ENCODE measurements around the gene NECTIN4. TPM values are rescaled to one million over a fixed set of nuclear protein-coding genes. Genes with fewer than 3 reads are reported as not detected.

The NECTIN4 gene
- total RNA-seq (2022; extraction: Qiagen RNA extraction) = 1.6 to 1.9 TPM (median 1.8 TPM) in 5 replicates

DNA sequence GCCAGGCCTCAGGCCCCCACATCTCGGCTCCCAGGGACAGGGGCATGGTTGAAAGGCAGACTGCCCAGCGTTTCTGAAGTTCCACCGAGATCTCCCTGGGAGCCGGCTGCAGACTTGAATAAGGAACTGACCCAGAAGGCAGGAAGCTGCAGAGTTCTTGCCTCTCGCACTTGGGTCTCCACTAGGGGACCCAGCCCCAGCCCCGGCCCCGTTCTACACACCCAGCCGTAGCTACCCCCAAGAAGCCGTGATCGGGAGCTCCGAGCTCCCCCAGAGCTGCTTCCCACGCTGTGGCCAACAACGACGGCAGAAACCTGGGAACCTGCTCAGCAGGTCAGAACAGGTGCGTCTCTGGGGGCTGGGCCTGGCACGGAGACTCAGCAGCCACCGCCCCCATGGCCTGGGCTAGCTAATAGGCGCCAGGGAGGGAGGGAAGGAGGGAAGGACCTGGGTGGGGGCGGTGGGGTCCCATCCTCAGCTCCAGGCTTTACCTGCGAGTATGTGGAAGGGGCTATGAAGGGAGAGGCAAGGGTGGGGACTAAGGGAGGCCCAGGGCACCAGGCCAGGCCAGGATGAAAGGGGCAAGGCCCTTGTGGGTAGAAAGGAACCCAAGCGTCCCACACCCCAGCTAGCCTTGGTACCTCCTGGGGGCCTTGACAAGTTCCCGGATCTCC lies at the start of gene NECTIN4:
TSS of gene NECTIN4 (minus strand) at position 308 of the 674 bp plus-strand sequence. CDS start at position 46, 262 bp downstream.

DNA sequence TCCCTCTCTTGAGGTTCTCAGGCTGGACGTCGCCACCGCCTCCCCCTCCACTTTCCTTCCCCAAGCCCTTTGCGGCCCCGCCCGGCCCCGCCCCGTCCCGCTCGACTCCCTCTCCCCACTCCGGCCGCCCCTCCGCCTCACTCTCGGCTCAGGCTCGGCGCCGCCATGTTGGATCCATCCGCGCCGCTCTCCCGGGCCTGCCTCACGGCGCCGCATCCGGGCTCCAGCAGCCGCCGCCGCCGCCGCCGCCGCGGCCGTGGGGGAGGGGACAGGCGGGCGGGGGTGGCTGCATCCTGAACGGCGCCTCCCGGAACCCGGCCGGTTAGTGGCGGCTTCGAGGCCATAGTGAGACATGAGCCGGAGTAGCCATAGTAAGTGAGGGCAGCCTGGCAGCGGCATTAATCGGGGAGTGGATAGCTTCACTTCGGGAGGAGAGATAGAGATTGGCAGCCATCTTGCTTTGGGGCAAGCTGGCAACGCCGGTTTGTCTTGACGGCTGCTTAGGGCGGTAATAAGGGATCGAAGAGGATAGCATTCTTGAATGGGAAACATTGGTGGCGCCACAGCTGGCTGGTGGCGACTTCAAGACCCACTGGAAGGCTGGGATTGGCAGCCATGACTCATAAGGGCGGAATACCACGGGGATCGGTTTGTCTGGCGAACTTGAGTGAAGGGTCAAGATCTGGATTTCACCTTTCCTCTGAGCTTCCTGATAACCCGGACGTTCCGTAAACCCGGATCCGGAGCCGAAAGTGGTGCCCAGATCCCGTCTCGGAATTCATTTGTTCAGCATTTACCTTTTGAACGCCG lies 43.3 kb upstream of the NECTIN4 start, which contains the start of gene DEDD:
TSS of gene DEDD (minus strand) at position 258 of the 810 bp plus-strand sequence. CDS start 8,205 bp downstream, outside the sequence.

DNA sequence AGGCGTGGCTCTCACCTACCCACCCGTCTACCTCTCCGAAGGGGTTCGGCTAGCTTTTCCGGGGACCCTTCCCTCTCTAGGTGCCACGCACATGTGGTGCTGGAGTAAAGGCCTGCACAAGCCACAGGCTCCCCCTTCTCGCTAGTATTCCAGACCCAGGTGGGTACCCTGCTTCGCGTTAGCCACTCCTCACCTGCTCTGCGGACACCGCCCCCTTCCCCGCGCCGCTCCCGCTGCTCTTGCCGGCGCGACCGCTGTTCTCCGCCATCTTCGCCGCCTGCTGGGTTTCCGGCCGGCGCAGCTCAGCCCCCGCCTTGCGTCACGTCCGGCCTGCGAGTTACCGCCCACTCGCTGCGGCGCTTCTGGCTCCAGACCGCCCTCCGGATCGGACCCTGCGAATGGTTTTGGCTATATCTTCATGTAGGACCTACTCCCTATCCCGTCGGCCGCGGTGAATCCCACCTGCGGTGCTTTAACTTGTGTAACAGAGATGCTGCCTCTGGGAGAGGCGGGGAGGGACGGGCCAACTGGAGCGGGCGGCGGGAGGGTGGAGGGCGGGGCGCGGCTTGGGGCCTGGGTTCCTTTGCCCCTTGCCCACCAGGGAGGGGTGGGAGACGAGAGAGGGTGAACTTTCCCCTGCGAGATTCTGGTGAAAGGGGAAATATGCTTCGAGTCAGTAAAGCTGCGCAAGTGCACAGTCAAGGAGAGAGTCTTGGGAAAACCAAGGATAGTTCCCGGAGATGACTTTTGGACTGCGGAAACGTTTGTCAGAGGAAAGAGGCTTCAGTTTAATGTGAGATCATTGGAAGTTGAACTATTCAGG lies 28.6 kb upstream of the NECTIN4 start, which contains the start of the genes NIT1 and PFDN2:
TSS of gene NIT1 (plus strand) at position 347 of the 823 bp plus-strand sequence. CDS start at position 419, 72 bp downstream.
TSS of gene PFDN2 (minus strand) at position 279 of the 823 bp plus-strand sequence. CDS start at position 268, 11 bp downstream.

GRCh38 chr1:161098210-161099068 lies 9.1 kb upstream of the NECTIN4 start, which contains the start of gene KLHDC9:
Gene KLHDC9, plus strand, starts transcription at chr1:161098361. Its CDS starts 175 bp downstream, at chr1:161098536.

DNA sequence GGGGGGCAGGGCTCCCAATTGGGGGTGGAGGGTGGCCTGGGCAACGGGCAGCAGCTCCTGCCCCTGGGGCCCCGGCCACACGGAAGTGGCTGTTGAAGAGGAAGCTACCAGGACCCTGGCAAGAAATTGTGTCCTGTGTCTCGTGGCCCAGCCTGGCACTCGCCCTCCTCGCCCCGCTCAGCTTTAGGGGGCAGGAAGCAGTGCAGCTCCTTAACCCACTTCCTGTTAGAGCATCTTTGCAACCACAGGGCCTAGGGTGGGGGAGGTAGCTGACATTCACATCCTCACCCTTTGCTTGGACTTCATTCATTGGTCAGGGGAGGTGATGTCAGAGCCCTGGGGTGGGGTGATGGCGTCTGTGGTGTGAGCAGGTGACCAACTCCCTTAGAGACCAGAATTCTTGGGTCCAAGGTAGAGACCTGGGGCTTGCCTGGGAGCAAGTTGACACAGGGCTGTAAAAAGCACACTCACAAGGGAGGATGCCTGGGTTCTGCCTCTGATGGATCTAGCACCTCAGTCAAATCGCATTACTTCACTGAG lies 19.6 kb downstream of the NECTIN4 start, which contains the start of gene ARHGAP30:
TSS of gene ARHGAP30 (minus strand) at position 161 of the 540 bp plus-strand sequence. CDS start 267 bp downstream, outside the sequence.

DNA sequence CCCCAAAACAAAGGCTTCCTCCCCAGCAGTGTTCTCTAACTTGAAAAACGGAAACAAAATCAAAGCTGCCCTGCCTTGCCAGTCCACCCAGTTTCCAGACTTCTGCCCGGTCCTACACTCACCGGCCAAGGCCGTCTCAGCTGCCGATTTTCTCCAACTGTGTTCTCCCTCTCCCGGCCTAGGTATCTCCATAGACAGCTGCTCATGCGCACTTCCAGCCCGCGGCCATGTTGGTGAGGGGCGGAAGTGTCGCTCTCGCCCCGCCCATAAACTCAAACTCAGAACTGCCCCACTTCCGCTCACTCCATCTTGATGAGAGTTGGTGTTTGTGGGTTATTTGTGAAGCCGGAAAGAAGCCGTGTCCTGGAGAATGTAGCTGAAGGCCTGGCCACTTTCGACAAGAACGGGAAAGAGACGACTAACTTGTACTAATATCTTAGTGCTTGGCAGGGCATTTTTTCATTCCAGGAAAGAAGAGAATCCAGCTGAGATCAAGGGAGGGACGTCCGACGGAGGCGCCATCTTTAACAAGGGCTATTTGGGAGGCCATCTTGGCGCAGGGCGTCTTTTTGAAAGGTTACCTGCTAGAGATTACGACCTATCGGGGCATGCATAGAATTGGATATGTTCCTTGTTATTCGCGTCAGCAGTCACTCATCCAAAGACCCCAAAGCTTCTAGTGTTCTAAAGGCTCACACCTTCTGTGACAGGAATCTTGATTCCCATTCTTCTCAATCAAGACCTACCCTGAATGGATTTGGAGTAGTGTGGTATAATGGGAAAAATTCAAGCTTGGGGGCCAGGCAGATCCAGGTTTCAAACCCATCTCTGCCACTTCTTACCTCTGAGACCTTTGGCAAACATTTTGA lies 43.4 kb downstream of the NECTIN4 start, which contains the start of gene USF1:
TSS of gene USF1 (minus strand) at position 242 of the 869 bp plus-strand sequence. CDS start 2,702 bp downstream, outside the sequence.

DNA sequence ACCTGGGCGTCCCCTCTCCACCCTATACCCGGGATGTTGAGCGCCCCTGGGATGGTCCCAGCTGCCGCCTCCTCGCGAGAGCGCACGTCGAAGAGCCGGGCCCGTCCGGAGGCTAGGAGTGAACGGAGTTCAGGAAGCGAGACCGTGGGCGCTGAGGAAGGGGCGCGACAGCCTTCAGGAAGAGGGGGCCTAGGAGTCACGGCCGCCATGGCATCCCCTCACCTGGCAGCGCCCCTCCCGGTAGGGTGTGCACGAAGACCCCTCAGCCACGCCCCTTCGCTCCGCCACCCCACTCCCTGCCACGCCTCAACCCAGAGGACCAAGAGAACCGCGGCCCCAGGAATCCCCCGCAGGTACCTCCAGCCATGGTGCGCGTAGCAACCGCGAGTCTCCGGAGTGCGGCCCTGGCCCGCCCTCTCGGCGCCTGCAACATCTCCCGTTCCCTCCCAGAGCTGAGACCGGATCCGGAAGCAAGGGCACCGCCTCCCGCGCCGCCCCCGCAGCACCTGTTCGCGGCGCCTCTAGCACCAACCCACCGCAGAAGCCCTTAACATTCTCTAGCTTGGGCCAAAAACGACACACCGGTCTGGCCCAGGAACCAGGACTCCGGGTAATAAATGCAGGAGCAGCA lies 50.7 kb downstream of the NECTIN4 start, which contains the start of gene TSTD1:
TSS of gene TSTD1 (minus strand) at position 442 of the 631 bp plus-strand sequence. CDS start at position 367, 75 bp downstream.

Other genes with a start within 250 kb of the NECTIN4 start
- gene CD244, start 226.7 kb downstream of the NECTIN4 start, total RNA-seq (2022; extraction: Qiagen RNA extraction) = not detected in 5 replicates
- gene ITLN1, start 204.4 kb downstream of the NECTIN4 start, total RNA-seq (2022; extraction: Qiagen RNA extraction) = not detected in 5 replicates
- gene ITLN2, start 134.7 kb downstream of the NECTIN4 start, total RNA-seq (2022; extraction: Qiagen RNA extraction) = 0.64 to 0.98 TPM (median 0.83 TPM) in 5 replicates
- gene F11R, start 68.4 kb downstream of the NECTIN4 start, total RNA-seq (2022; extraction: Qiagen RNA extraction) = 48.2 to 73.2 TPM (median 62.9 TPM) in 5 replicates
- 0.15 to 0.48 TPM (median 0.26 TPM) in 3 of 5 replicates, not detected in the others for gene TSTD1, start 50.6 kb downstream of the NECTIN4 start, total RNA-seq (2022; extraction: Qiagen RNA extraction)
- 42.5 to 51.3 TPM (median 49.0 TPM) in 5 replicates for gene USF1, start 43.6 kb downstream of the NECTIN4 start, total RNA-seq (2022; extraction: Qiagen RNA extraction)
- gene ARHGAP30, start 19.7 kb downstream of the NECTIN4 start, total RNA-seq (2022; extraction: Qiagen RNA extraction) = 0.07 to 0.09 TPM (median 0.07 TPM) in 5 replicates
- gene KLHDC9, start 8.8 kb upstream of the NECTIN4 start, total RNA-seq (2022; extraction: Qiagen RNA extraction) = 1.8 to 2.1 TPM (median 1.8 TPM) in 5 replicates
- gene PFDN2, start 28.5 kb upstream of the NECTIN4 start, total RNA-seq (2022; extraction: Qiagen RNA extraction) = 98.5 to 110 TPM (median 106 TPM) in 5 replicates
- 25.8 to 32.2 TPM (median 31.0 TPM) in 5 replicates for gene NIT1, start 28.5 kb upstream of the NECTIN4 start, total RNA-seq (2022; extraction: Qiagen RNA extraction)
- 30.9 to 35.3 TPM (median 31.4 TPM) in 5 replicates for gene DEDD, start 43.1 kb upstream of the NECTIN4 start, total RNA-seq (2022; extraction: Qiagen RNA extraction)
- 87.5 to 144 TPM (median 90.2 TPM) in 5 replicates for gene UFC1, start 64.4 kb upstream of the NECTIN4 start, total RNA-seq (2022; extraction: Qiagen RNA extraction)
- 15.8 to 24.1 TPM (median 22.5 TPM) in 5 replicates for gene USP21, start 69.9 kb upstream of the NECTIN4 start, total RNA-seq (2022; extraction: Qiagen RNA extraction)
- gene PPOX, start 76.9 kb upstream of the NECTIN4 start, total RNA-seq (2022; extraction: Qiagen RNA extraction) = 12.2 to 15.7 TPM (median 15.2 TPM) in 5 replicates
- 20.3 to 25.7 TPM (median 24.3 TPM) in 5 replicates for gene B4GALT3, start 87.9 kb upstream of the NECTIN4 start, total RNA-seq (2022; extraction: Qiagen RNA extraction)
- 0.01 to 0.02 TPM (median 0.01 TPM) in 4 of 5 replicates, not detected in the other for gene ADAMTS4, start 109.5 kb upstream of the NECTIN4 start, total RNA-seq (2022; extraction: Qiagen RNA extraction)
- 78.6 to 115 TPM (median 82.0 TPM) in 5 replicates for gene NDUFS2, start 112.8 kb upstream of the NECTIN4 start, total RNA-seq (2022; extraction: Qiagen RNA extraction)
- gene FCER1G, start 125.7 kb upstream of the NECTIN4 start, total RNA-seq (2022; extraction: Qiagen RNA extraction) = 0.17 to 0.33 TPM in 2 of 5 replicates, not detected in the others
- 0.95 to 1.9 TPM in 2 of 5 replicates, not detected in the others for gene APOA2, start 134.1 kb upstream of the NECTIN4 start, total RNA-seq (2022; extraction: Qiagen RNA extraction)
- 10.6 to 12.5 TPM (median 12.2 TPM) in 5 replicates for gene TOMM40L, start 136.5 kb upstream of the NECTIN4 start, total RNA-seq (2022; extraction: Qiagen RNA extraction)
- 0.07 TPM in 1 of 5 replicates, not detected in the others for gene NR1I3, start 148.6 kb upstream of the NECTIN4 start, total RNA-seq (2022; extraction: Qiagen RNA extraction)
- gene PCP4L1, start 169.2 kb upstream of the NECTIN4 start, total RNA-seq (2022; extraction: Qiagen RNA extraction) = 0.06 to 0.15 TPM (median 0.07 TPM) in 5 replicates
- gene MPZ, start 220.4 kb upstream of the NECTIN4 start, total RNA-seq (2022; extraction: Qiagen RNA extraction) = 0.12 to 0.36 TPM (median 0.24 TPM) in 5 replicates
- gene SDHC, start 224.8 kb upstream of the NECTIN4 start, total RNA-seq (2022; extraction: Qiagen RNA extraction) = 238 to 251 TPM (median 241 TPM) in 5 replicates

Data from A549 treated with AZD2906 at 1 μM for 4 hours (cell line).